Fibroblast of the conjunctiva (primary cell): ENCODE measurements around the gene PCDHGA9.
"Not testable (repeated sequence)": the region's sequence is repeated elsewhere in the genome, so short reads cannot be mapped to it uniquely, and the experiment has no call there.

Source experiments
- DNase-seq: peaks from one replicate; pipeline ENCODE4 v3.0.0-alpha.2; 2010; ENCODE audit warnings: low read depth

PCDHGA9 gene

GRCh38 chr5:141414548-141415274, 12.1 kb downstream of the PCDHGA9 start:
- not testable (repeated sequence) for DNase-seq

- DNase-seq = not testable (repeated sequence)
Measured at GRCh38 chr5:141415275-141415618, 12.7 kb downstream of the PCDHGA9 start.

DNA sequence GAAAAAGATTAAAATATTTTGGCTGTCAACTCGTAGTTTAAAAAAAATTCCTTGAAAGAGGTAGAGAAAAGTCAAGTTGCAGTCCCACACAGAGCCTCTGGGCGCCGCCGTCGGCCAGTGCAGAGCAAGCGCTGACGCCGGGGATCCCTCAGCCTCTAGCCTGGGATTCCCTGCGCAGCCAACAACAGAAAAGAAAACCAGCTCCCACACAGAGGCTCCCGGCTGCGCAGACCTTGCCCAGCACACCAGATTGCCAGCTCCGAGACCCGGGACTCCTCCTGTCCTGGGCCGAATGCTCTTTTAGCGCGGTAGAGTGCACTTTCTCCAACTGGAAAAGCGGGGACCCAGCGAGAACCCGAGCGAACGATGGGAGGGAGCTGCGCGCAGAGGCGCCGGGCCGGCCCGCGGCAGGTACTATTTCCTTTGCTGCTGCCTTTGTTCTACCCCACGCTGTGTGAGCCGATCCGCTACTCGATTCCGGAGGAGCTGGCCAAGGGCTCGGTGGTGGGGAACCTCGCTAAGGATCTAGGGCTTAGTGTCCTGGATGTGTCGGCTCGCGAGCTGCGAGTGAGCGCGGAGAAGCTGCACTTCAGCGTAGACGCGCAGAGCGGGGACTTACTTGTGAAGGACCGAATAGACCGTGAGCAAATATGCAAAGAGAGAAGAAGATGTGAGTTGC, 15.1 kb downstream of the PCDHGA9 start, which contains the start of gene PCDHGB7:
PCDHGB7 (plus strand) TSS at position 184 of the 679 bp plus-strand sequence; CDS start at position 367, 183 bp downstream.
- peak; percentile 63 for DNase-seq

DNA sequence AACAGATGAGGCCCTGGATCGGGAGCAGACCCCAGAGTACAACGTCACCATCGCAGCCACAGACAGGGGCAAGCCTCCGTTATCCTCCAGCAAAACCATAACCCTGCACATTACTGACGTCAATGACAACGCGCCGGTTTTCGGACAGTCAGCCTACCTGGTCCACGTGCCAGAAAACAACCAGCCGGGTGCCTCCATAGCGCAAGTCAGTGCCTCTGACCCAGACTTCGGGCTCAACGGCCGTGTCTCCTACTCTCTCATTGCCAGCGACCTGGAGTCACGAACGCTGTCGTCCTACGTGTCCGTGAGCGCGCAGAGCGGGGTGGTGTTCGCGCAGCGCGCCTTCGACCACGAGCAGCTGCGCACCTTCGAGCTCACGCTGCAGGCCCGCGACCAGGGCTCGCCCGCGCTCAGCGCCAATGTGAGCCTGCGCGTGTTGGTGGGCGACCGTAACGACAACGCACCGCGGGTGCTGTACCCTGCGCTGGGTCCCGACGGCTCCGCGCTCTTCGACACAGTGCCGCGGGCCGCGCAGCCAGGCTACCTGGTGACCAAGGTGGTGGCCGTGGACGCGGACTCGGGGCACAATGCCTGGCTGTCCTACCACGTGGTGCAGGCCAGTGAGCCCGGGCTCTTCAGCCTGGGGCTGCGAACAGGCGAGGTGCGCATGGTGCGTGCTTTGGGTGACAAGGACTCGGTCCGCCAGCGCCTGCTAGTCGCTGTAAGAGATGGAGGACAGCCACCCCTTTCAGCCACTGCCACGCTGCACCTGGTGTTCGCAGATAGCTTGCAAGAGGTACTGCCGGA, 16.7 kb downstream of the PCDHGA9 start:
- DNase-seq = no peak

- DNase-seq = peak; percentile 53
Measured at GRCh38 chr5:141420855-141421488, 18.4 kb downstream of the PCDHGA9 start, which contains the start of gene PCDHGA11. PCDHGA11 (plus strand) TSS chr5:141421051; CDS start chr5:141421228, 177 bp downstream.

GRCh38 chr5:141421489-141421855, 18.9 kb downstream of the PCDHGA9 start:
- DNase-seq = no peak

- DNase-seq = no peak
Measured at GRCh38 chr5:141422742-141423291, 20.2 kb downstream of the PCDHGA9 start.

- DNase-seq = no peak
Measured at GRCh38 chr5:141427783-141428426, 25.3 kb downstream of the PCDHGA9 start.

DNA sequence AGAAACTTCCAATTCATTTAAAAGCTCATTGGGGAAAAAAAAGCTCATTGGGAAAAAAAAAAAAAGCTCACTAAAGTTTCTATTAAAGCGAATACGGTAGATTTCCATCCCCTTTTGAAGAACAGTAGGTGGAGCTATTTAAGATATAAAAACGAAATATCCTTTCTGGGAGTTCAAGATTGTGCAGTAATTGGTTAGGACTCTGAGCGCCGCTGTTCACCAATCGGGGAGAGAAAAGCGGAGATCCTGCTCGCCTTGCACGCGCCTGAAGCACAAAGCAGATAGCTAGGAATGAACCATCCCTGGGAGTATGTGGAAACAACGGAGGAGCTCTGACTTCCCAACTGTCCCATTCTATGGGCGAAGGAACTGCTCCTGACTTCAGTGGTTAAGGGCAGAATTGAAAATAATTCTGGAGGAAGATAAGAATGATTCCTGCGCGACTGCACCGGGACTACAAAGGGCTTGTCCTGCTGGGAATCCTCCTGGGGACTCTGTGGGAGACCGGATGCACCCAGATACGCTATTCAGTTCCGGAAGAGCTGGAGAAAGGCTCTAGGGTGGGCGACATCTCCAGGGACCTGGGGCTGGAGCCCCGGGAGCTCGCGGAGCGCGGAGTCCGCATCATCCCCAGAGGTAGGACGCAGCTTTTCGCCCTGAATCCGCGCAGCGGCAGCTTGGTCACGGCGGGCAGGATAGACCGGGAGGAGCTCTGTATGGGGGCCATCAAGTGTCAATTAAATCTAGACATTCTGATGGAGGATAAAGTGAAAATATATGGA, 27.9 kb downstream of the PCDHGA9 start, which contains the start of gene PCDHGA12:
PCDHGA12 (plus strand) TSS at position 176 of the 782 bp plus-strand sequence; CDS start at position 429, 253 bp downstream.
- DNase-seq = peak; percentile 82

- no peak for DNase-seq
Measured at GRCh38 chr5:141431286-141431685, 28.7 kb downstream of the PCDHGA9 start.

GRCh38 chr5:141432308-141432707, 29.7 kb downstream of the PCDHGA9 start:
- not testable (repeated sequence) for DNase-seq

DNA sequence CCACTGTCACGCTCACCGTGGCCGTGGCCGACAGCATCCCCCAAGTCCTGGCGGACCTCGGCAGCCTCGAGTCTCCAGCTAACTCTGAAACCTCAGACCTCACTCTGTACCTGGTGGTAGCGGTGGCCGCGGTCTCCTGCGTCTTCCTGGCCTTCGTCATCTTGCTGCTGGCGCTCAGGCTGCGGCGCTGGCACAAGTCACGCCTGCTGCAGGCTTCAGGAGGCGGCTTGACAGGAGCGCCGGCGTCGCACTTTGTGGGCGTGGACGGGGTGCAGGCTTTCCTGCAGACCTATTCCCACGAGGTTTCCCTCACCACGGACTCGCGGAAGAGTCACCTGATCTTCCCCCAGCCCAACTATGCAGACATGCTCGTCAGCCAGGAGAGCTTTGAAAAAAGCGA, 30.1 kb downstream of the PCDHGA9 start:
- not testable (repeated sequence) for DNase-seq

DNA sequence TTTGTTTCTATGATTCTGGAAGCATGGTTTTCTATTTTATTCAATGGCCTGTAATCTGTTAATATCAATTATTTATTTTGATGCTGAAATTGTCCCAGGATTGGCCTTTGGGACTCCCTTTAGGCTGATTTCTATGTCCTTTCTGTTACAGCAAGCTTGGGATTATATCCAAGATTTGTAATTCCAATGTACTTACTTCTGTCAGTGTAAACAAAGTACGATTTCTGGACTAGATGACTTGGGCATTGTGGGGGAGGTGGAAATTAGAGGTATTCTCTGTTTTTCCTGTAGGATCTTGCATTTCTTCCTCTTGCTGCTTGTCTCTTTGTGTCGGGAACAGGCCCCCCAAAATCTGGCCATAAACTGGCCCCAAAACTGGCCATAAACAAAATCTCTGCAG, 31.4 kb downstream of the PCDHGA9 start:
- DNase-seq = no peak

GRCh38 chr5:141437221-141437620, 34.6 kb downstream of the PCDHGA9 start:
- DNase-seq = no peak

DNA sequence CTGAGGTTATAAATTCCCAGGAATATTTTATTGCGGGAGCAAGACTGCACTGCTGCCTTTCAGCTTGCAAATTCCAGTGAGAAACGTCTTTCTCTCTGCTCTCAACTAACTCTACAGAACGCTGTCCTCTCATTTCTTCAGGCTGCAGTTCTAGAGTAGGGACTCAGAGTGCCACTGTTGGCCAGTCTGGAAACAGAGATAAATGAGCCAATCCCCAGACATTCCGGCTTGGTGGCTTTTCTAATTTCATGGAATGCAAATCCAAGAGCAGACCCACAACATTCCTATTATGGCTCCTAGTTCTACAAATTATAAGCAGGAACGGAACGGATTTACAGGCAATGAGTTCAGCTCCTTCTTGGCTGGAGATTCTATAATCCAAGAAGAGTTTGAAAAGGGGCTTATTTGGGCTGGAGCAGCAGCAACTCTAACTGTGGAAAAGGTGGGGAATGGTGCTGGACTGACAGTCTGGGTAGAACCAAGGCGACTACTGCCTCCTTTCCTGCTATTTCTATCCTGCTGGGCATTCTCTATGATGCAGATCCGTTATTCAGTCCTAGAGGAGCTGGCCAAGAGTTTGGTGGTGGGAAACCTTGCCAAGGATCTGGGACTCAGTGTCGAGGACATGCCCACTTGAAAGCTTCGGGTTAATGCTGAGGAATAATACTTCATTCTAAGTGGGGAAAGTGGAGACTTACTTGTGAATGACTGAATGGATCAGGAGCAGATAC, 37.0 kb downstream of the PCDHGA9 start:
- no peak for DNase-seq

DNA sequence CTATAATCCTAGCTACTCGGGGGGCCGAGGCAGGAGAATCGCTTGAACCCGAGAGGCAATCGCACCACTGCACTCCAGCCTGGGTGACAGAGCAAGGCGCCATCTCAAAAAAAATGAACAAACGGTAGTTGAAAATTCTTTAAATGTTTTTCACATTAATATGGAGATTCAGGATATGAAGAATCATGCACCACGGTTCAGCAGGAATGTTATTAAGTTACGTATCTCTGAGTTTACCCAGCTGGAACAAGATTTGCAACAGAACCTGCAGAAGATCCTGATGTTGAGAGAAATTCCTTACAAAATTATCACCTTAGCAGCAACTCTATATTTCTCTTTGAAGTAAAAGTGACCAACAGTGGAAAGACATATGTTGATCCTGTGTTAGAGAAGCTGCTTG, 37.8 kb downstream of the PCDHGA9 start:
- no peak for DNase-seq

GRCh38 chr5:141441571-141442170, 39.1 kb downstream of the PCDHGA9 start:
- DNase-seq = no peak
